ENCODE data around the gene TBL3. TPM values are rescaled to one million over a fixed set of nuclear protein-coding genes. Genes with fewer than 3 reads are reported as not detected.

TBL3 gene
- total and polyA plus RNA-seq, 9 of the 15 experiments (the other 6 are each of a cell fraction or from before 2014, with no cell fraction given): 0.97 to 117 (median 24.5) TPM

- no peak for TF ChIP-seq CHD4 (IDR thresholded peaks at IDR 0.05; ENCODE audit: insufficient read depth, insufficient replicate concordance, low read depth, low read length, poor library complexity, severe bottlenecking)
- TF ChIP-seq POLR2B (IDR thresholded peaks at IDR 0.05; ENCODE audit: low read depth, partially characterized antibody): peak; percentile 79
- peak in 1 of 2 experiments; percentile 37; a peak in 1 of 3 replicates for TF ChIP-seq CBX3 (IDR thresholded peaks at IDR 0.05; ENCODE audit: borderline replicate concordance in 1 of 2, low read length in 2 of 2)
- peak; percentile 74; the same call in 1 of the 2 replicates for TF ChIP-seq CTBP1 (IDR thresholded peaks at IDR 0.05; ENCODE audit: borderline replicate concordance)
- TF ChIP-seq NONO (IDR thresholded peaks at IDR 0.05; ENCODE audit: low read depth in 2 of 2, low read length in 1 of 2): peak in 1 of 2 experiments; percentile 26; a peak in 1 of 4 replicates
- TF ChIP-seq CREBBP (IDR thresholded peaks at IDR 0.05; ENCODE audit: low read depth, low read length): no peak
- TF ChIP-seq PCBP1 (IDR thresholded peaks at IDR 0.05; ENCODE audit: low read depth, low read length, poor library complexity, severe bottlenecking): peak; percentile 89
- peak; percentile 71 to 100; a peak in 3 of 4 replicates for TF ChIP-seq TBL1XR1 (IDR thresholded peaks at IDR 0.05; ENCODE audit: low read length in 2 of 2)
- peak; percentile 69; the same call in 1 of the 2 replicates for TF ChIP-seq SMAD3 (CRISPR knock-in tag; conservative IDR thresholded peaks at IDR 0.05)
- no peak; the same call in 1 of the 2 replicates for TF ChIP-seq ZNF589 (CRISPR knock-in tag; IDR thresholded peaks at IDR 0.05; ENCODE audit: low read depth)
- no peak for TF ChIP-seq PTTG1 (tag; IDR thresholded peaks at IDR 0.05; ENCODE audit: low read depth)
- no peak for TF ChIP-seq ZNF830 (CRISPR knock-in tag; IDR thresholded peaks at IDR 0.05)
- peak; percentile 95 for TF ChIP-seq MAZ (CRISPR knock-in tag; conservative IDR thresholded peaks at IDR 0.05 in 1 of 2, IDR thresholded peaks at IDR 0.05 in 1 of 2)
- TF ChIP-seq ZNF561 (CRISPR knock-in tag; conservative IDR thresholded peaks at IDR 0.05): no peak
- no peak for TF ChIP-seq PHB (CRISPR knock-in tag; IDR thresholded peaks at IDR 0.05)
- no peak for TF ChIP-seq CEBPG (CRISPR knock-in tag; IDR thresholded peaks at IDR 0.05)
- no peak for TF ChIP-seq CEBPG (tag; conservative IDR thresholded peaks at IDR 0.05 in 1 of 2, IDR thresholded peaks at IDR 0.05 in 1 of 2)
- no peak for TF ChIP-seq ZNF584 (CRISPR knock-in tag; IDR thresholded peaks at IDR 0.05; ENCODE audit: low read depth)
- no peak for TF ChIP-seq DPF2 (IDR thresholded peaks at IDR 0.05)
- no peak for TF ChIP-seq BCL6 (CRISPR knock-in tag; IDR thresholded peaks at IDR 0.05)
- no peak for TF ChIP-seq MIER1 (IDR thresholded peaks at IDR 0.05; ENCODE audit: low read depth)
- TF ChIP-seq POLR2AphosphoS5 (IDR thresholded peaks at IDR 0.05; ENCODE audit: control insufficient read depth, insufficient read depth, low read depth, low read length): peak; percentile 67; the same call in 1 of the 2 replicates
- TF ChIP-seq KDM5B (IDR thresholded peaks at IDR 0.05; ENCODE audit: insufficient replicate concordance, low read depth, low read length): peak; percentile 89
- no peak for TF ChIP-seq ZNF316 (IDR thresholded peaks at IDR 0.05)
- TF ChIP-seq, protein P1, sequence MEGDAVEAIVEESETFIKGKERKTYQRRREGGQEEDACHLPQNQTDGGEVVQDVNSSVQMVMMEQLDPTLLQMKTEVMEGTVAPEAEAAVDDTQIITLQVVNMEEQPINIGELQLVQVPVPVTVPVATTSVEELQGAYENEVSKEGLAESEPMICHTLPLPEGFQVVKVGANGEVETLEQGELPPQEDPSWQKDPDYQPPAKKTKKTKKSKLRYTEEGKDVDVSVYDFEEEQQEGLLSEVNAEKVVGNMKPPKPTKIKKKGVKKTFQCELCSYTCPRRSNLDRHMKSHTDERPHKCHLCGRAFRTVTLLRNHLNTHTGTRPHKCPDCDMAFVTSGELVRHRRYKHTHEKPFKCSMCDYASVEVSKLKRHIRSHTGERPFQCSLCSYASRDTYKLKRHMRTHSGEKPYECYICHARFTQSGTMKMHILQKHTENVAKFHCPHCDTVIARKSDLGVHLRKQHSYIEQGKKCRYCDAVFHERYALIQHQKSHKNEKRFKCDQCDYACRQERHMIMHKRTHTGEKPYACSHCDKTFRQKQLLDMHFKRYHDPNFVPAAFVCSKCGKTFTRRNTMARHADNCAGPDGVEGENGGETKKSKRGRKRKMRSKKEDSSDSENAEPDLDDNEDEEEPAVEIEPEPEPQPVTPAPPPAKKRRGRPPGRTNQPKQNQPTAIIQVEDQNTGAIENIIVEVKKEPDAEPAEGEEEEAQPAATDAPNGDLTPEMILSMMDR (IDR thresholded peaks at IDR 0.05 in 2 of 3, conservative IDR thresholded peaks at IDR 0.05 in 1 of 3; ENCODE audit: insufficient read depth in 2 of 3, low read depth in 1 of 3, low read length in 3 of 3): peak in 2 of 3 experiments; percentile 15 to 24; a peak in 1 of 6 replicates
- TF ChIP-seq, protein P2, sequence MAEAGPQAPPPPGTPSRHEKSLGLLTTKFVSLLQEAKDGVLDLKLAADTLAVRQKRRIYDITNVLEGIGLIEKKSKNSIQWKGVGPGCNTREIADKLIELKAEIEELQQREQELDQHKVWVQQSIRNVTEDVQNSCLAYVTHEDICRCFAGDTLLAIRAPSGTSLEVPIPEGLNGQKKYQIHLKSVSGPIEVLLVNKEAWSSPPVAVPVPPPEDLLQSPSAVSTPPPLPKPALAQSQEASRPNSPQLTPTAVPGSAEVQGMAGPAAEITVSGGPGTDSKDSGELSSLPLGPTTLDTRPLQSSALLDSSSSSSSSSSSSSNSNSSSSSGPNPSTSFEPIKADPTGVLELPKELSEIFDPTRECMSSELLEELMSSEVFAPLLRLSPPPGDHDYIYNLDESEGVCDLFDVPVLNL (CRISPR knock-in tag; IDR thresholded peaks at IDR 0.05; ENCODE audit: low read depth): peak; percentile 84; the same call in 1 of the 2 replicates
Measured at GRCh38 chr16:1971796-1972489, at the start of gene TBL3 (continued).
